Measurements from ENCODE around the gene MRPS18A. TPM values are rescaled to one million over a fixed set of nuclear protein-coding genes. Genes with fewer than 3 reads are reported as not detected.
"Not testable (repeated sequence)": the region's sequence is repeated elsewhere in the genome, so short reads cannot be mapped to it uniquely, and the experiment has no call there.

MRPS18A gene
- polyA plus RNA-seq, 1 donor, result 40.9 TPM

DNA sequence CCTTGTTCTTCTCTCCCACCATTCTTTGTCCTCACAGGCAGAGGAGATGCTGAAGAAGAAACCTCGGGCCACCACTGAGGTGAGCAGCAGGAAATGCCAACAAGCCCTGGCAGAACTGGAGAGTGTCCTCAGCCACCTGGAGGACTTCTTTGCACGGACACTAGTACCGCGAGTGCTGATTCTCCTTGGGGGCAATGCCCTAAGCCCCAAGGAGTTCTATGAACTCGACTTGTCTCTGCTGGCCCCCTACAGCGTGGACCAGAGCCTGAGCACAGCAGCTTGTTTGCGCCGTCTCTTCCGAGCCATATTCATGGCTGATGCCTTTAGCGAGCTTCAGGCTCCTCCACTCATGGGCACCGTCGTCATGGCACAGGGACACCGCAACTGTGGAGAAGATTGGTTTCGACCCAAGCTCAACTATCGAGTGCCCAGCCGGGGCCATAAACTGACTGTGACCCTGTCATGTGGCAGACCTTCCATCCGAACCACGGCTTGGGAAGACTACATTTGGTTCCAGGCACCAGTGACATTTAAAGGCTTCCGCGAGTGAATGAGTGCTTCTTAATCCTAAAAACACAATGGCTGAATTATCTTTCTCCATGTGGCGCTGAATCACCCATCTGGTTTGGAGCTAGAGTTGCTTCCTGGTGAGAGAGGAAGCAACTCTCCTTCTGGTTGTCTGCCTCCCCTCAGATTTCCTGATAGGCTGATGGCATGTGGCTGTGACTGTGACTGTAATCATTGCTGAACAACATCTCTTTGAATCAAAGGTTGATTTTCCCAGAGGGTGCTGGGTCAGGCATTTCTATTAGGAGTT, 47.4 kb downstream of the MRPS18A start:
- no peak for DNase-seq

DNA sequence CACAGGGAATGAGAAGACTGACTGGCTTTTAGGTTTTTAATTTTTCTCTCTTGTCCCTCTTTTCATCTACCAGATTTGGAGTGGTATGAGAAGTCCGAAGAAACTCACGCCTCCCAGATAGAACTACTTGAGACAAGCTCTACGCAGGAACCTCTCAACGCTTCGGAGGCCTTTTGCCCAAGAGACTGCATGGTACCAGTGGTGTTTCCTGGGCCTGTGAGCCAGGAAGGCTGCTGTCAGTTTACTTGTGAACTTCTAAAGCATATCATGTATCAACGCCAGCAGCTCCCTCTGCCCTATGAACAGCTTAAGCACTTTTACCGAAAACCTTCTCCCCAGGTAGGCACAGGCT, 51.3 kb downstream of the MRPS18A start:
- DNase-seq, result no peak

DNA sequence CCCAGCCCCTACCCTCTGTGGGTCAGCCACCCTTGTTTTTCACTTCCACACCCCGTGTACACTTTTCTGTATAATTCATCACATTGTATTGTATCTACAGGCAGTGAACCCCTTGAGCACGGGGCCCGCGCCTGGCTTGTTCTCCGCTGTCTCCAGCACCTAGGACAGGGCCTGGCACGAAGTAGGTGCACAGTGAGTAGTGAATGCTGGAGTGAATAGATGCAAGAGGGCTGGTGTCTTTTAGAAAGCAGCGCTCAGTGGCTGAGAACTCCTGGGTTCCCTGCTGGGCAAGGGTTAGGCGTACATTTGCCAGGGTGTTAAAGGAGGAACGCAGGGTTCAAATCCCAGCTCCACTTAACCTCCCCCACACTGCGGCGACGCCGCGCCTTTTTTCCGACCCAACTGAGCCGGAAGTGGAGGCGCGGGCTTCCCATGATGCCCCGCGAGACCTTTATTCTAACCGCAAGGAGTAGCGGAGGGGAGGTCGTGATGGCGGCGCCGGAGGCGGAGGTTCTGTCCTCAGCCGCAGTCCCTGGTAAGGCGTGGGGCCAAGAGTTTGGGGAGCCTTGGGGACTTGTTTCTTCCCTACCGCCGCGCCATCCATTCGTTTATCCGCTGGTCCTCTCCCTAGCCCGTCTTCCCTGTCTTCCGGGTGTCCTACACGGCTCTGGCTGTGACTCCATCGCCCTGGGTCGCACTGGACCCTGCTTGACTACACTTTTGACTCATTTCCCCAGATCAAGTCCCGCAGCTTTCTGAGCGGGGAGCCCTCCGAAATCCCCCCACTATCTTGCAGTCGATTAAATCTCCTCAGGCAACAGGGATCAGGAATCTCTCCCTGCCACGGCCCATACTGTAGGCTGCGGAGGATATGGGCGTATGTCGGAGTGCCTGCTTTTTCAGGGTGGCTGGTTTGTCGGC, 51.9 kb downstream of the MRPS18A start, which contains the start of gene MAD2L1BP:
Gene MAD2L1BP, plus strand, starts transcription at position 454 of the 921 bp plus-strand sequence. Its CDS starts 36 bp downstream, at position 490.
- DNase-seq, result peak; percentile 79

DNA sequence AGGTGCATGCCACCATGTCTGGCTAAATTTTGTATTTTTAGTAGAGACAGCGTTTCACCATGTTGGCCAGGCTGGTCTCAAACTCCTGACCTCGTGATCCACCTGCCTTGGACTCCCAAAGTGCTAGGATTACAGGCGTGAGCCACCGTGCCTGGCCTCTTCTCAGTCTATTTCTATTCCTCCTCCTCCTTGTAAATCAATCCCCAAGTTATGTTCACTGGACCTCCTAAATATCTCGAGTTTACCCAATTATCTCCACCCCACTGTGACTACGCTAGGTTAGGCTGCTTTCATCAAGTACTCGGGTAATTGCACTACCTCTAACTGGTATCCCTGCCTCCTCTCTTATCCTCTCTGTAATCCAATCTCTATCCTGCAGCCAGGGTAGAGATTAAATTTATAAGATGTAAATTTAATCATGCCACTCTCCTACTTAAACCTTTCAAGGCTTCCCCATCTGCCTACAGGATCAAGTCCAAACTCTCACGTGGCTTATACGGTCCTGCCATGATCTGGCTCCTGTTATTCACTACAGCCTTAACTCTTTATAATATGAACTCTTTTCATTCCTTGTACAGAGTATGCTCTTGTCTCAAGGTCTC, 52.8 kb downstream of the MRPS18A start:
- no peak for DNase-seq

DNA sequence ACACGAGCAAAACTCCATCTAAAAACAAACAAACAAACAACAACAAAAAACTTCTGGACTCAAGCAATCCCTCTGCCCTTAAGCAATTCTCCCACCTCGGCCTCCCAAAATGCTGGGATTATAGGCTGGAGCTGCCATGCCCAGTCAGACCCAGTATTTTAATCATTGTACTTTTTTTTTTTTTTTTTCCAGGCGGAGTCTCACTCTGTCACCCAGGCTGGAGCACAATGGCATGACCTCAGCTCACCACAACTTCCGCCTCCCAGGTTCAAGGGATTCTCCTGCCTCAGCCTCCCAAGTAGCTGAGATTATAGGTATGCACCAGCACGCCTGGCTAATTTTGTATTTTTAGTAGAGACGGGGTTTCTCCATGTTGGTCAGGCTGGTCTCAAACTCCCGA, 54.6 kb downstream of the MRPS18A start:
- not testable (repeated sequence) for DNase-seq

DNA sequence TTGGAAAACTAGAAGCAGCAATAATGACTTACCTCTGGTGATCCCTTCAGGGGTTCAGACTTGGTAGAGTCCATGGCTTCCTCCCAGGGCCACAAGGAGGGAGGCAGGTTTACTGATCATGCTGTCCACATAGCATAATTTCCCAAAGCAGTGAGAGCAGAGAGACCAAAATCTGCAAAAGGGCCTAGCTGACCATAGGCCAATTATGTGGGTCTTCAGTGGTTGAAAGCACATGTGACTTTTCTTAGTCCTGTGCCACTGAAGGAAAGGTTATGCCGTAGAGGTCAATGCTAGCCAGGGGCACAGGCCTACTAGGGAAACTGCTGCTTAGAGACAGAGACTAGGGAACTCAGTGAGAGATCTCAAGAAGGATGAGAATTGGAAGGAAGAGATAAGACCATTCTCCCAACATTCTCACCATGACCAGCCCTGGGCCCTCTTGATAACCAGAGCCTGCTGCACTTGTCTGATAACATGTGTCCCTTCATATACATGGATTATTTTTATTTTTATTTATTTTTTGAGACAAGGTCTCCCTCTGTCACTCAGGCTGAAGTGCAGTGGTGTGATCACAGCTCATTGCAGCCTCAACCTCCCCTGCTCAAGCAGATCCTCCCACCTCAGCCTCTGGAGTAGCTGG, 56.5 kb downstream of the MRPS18A start:
- DNase-seq, result no peak

DNA sequence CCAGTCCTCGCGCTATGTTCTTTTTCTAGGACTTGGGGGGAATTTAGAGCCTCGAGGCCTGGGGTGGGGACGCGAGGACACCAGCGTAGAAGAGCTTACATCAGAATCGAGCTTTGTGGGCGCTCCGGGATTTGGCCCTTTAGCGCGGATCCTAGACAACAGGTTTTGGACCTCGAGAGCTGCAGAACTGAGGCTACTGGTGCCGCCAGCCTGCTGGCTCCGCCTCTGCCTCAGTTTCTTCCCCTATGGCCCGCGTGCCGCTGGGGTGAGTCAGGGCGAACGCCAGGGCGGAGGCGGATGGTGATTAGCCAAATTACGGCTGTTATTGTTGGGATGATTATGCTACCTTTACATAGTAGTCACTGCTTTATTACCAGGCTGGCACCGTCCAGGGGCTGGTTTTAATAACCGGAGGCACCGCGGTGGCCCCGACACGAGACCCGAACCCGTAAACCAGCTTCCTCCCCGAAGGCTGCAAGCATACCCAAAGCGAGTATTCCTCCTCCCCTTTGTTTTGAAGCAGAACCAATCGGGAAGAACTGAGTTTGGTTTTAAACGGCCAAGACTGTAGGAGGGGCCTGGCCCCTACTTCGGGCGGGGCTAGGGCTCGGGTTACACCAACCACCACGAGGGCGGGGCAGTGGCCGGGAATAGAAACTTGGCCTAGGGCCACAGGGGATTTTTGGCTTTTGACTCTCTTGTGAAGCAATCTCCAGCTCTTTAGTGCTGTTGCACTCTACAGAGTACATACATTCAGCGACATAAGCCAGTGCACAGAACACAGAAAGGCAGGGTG, 57.9 kb downstream of the MRPS18A start:
- DNase-seq, result peak; percentile 97

DNA sequence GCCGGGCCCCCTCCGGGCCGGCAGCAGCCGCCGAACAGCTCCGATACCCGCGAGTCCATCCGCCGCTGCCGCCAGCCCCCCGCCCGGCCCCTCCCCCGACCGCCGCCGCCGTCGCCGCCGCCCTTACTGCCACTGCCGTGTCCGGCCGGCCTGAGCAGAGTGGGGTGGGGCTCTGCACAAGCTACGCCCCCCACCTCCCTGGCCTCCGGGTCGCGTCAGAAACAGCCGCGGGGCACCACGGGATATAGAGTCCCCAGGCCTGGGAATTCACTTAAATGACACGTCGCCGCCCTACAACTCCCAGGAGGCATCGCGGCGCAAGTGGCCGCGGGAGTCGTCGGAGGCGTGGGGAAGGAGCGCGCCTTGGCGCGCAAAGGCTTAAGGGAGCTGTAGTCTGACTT, 58.5 kb downstream of the MRPS18A start, which contains the start of gene GTPBP2:
Gene GTPBP2, minus strand, starts transcription at position 161 of the 401 bp plus-strand sequence. Its CDS starts 102 bp downstream, at position 59.
- peak; percentile 98 for DNase-seq

DNA sequence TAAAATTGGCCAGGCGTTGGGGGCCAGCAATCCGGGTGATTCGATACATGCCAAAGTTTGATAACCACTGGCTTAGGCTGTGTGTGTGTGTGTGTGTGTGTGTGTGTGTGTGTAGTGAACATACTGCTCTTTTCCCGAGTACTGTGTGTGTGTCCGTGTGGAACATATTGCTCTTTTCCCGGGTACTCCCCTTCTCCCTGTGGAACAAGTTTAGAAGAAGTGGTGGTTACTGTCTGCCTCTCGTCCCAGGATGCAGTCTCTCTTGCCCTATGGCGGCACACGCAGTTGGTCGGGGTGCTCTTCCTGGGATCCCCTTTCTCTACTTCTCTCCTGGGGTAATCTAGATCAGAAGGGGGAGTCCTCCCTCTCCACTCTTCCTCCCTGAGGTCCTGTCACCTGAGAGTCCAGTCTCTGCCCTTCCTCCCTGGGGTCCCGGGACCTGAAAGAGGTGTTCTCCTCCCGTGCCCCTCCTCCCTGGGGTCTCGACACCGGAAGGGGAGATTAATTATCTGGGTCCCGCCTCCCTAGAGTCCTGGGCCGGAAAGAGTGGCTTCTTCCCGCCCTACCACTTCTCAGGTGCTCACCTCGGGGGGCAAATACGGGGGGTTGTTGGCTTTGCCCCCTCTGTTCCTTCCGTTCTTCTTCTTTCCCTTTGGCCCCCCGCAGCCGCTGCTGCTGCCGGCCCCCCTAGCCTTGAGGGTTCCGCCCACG, 59.0 kb downstream of the MRPS18A start:
- peak; percentile 67 for DNase-seq

DNA sequence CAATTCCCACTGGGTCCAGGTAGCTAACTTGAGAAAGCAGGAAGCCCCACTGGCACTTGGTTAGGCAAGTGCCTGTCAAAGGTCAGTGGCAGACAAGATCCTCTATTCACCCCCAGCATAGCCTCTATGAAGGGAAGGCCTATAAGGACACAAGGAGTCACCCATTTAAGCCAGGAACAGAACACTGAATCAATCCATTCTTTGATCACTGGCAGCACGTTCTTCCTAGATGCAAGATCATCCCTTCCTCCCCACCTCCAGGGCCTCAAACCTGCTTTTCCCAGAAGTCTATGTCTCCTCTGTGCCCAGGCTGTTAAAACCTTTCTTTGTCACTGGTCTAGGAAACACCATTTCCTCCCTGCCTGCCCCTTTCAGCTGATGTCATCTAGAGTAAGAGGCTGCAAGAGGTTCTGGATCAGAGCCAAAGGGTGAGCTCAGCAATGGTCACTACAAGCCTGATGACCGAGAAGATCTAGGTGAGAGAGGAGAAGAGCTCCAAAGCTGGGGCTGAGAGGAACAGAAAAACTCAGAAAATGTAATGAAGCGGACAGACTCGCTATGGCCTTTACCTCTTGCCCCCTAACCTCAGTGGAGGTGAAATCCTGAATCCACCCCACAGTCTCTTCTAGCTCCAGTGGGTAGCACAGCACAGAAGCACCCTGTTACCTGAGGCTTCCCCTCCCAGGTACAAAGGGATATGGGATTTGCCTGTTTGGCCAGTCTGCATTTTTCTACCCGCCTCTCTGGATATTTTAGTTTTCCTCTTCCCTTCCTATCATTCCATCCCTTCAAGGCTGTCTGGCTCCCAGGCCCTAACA, 60.4 kb downstream of the MRPS18A start:
- peak; percentile 46 for DNase-seq

DNA sequence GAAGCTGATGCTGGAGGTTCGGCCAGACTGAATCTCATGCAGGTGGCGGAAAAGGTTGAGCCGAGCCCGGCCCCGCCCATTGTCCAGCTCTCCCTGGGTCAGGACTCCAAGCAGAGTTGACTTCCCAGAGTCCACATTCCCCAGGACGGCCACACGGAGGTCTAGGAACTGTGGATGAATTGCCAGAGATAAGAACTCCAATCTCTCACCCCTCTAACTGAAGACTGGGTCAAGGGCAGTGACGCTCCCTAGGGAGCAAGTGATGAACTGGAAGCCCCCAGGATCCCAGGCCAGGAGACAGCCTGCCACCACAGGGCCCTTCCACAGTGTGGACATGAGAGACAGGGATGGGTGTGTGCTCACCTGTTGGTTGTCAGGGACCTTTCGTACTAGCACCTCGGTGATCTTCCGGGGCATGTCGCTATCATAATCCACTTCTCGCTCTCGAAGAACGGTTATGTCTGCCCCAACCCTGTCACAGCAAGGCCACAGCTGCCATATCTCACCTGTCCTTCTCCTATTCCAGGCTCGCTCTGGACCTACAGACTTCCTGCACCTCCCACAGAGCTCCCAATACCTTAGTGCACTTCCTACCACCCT, 62.1 kb downstream of the MRPS18A start:
- DNase-seq, result no peak

DNA sequence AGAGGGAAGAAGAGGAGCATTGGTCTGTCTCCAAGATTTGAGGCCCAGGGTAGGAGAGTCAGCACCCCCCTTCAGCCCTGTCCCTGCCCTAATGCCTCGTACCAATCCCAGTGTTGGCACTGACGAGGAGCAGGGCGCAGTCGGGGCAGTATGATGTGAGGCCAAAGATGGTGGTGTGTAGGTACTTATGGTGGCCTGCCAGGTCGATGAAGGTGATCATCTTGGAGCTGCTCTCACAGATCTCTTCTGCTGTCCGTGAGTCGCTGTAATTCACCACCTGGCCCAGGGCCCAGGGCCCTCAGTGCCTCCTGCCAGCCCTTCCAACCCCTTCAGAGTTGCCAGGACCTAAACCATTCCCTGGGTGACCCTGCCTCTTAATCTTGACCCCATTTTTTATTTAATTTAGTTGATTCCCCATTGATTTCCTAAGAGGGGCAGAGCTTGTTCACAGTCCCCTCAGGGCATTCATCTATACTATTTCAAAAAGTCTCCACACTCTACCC, 62.8 kb downstream of the MRPS18A start:
- DNase-seq, result no peak

DNA sequence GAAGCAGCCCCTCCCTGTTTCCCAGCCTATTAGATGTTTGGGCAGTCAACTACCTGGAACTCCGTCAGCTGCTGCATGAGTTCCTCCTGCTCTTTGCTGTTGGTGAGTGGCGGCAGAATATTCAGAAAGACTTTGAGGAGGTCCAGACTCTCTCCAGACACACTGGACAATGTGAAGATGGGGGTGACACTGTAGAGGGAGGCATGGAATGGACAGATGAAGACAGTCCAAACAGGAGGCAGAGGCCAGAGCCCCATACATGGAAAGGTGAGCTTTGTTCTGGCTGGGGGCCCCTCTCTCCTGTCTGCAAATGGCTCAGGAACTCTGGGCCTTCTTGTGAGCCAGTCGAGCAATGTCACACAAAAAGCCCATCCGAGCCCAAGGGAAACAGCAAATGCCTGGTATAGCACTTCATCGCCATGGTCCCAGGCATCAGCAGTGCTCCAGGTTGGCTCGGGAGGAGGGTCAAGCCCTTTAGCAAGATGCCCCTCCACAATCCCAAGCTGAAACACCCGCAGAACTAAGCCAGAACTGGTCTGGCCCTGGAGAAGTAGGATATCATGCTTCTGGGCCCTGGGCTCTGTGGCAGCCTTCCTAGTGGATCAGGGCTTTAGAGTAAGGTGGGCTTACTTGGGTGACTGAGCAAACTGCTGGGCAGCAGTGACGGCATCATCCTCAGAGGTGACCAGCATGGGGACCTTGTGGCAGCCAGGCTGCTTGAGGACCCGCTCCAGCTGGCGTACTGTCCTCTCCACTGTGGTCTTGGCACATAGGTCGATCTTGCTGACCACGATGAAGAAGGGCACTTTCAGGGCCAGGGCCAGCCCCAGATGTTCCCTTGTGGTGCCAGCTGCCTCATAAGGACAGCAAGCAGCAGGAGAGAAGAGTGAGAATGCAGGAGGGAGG, 63.5 kb downstream of the MRPS18A start:
- no peak for DNase-seq

DNA sequence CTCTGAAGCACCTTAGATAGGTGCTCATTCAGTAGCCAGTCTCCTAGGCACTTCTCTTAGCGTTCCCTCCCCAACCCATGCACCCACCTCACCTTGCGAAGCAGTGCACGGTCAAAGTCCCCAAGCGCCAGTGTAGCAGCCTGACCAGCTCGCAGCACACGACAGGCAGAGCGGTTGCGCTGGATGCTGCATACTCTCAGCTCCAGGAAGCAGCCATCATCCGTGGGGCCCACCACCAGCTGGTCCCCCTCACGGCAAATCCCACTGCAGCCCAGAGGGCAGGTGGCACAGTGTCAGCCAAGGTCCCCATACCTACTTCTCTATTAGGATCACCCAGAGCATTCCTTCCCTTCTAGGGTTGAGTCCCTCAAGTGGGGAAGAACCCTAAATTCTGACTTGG, 65.0 kb downstream of the MRPS18A start:
- no peak for DNase-seq

DNA sequence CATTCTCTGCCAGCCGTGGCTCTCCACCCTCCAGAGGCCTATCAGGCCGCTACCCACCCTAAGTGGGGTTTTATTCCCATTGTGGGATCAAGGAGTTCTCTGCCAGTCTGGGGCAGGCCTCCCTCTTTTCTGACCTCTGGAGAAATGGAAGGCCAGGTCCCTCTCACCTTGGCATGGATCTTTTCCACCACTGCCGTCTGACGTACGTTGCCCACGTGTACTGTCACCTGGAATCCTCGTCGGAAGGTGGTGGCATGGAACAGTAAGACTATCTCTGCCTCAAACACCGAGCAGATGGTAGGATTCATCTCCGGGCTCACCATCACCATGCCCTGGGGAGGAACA, 65.8 kb downstream of the MRPS18A start:
- no peak for DNase-seq
